Breast epithelium (tissue), 4 donors: ENCODE measurements around the gene CAMK2D. TPM values are rescaled to one million over a fixed set of nuclear protein-coding genes. Genes with fewer than 3 reads are reported as not detected.

Source experiments
- DNase-seq, 2 donors: peaks; one replicate each; pipeline ENCODE4 v3.0.0-alpha.2; 2019; ENCODE audit warnings: low spot score in 2 of 2
- H3K27ac ChIP-seq, 2 donors: fragments of 200-600 bp; sonication (generic) in 1 of 2; one replicate each; pipeline ENCODE4 v1.5.1; 2016 to 2019; ENCODE audit warnings: mild to moderate bottlenecking in 1 of 2
- H3K27me3 ChIP-seq, 2 donors: fragments of 200-600 bp; sonication (generic) in 1 of 2; one replicate each; pipeline versions ENCODE4 v1.5.1 to v1.6.0; 2017 to 2019; ENCODE audit warnings: control low read depth in 1 of 2, mild to moderate bottlenecking in 1 of 2
- H3K36me3 ChIP-seq: fragments of 200-600 bp; one replicate; pipeline ENCODE4 v1.5.1; 2019
- H3K4me1 ChIP-seq, 2 donors: fragments of 200-600 bp; sonication (generic); one replicate each; pipeline ENCODE4 v1.5.1; 2016 to 2019; ENCODE audit warnings: control low read depth in 1 of 2
- H3K4me3 ChIP-seq, 3 donors: fragments of 200-600 bp; sonication (generic); 1 replicate in 2 of 3; 2 replicates in 1 of 3; pipeline ENCODE4 v1.5.1; 2016 to 2019; ENCODE audit warnings: mild to moderate bottlenecking in 3 of 3, moderate library complexity in 2 of 3
- H3K9me3 ChIP-seq, 2 donors: fragments of 200-600 bp; sonication (generic) in 1 of 2; one replicate each; pipeline ENCODE4 v1.5.1; 2016 to 2019; ENCODE audit warnings: control low read depth in 1 of 2
- CTCF ChIP-seq, 3 donors: fragments of 450-650 bp; IDR thresholded peaks; one replicate each; pipeline ENCODE4 v1.5.1; 2016 to 2017; ENCODE audit warnings: antibody characterized with exemption in 3 of 3, mild to moderate bottlenecking in 3 of 3, moderate library complexity in 3 of 3
- POLR2A ChIP-seq: fragments of 450-650 bp; IDR thresholded peaks from one replicate; pipeline ENCODE4 v1.6.1; 2016; ENCODE audit warnings: antibody characterized with exemption, mild to moderate bottlenecking, moderate library complexity
- POLR2AphosphoS5 ChIP-seq, 3 donors: sonication (generic); formaldehyde crosslinking; IDR thresholded peaks; one replicate each; pipeline ENCODE4 v1.6.1; 2017; ENCODE audit warnings: antibody characterized with exemption in 3 of 3
- intact Hi-C: fragments of 100-400 bp; cut with DNase I; formaldehyde crosslinking; loops from one replicate; pipeline ENCODE4 v1.15.1; 2023; ENCODE audit warnings: low total_unique reads
- total RNA-seq, 3 donors: library from RNA; depleted of rRNA; stranded (reverse); fragments of >200 nt; gene quantifications; one replicate each; pipeline ENCODE4 v1.1.0, GENCODE V29; 2016

The CAMK2D gene
- total RNA-seq, 3 donors from 2014 or later, result 47.7 to 62.1 (median 57.7) TPM

- no peak overlapping the region for H3K27ac ChIP-seq
- no peak for DNase-seq
- TF ChIP-seq CTCF (IDR thresholded peaks at IDR 0.05) (no peak), POLR2AphosphoS5 (IDR thresholded peaks at IDR 0.05) (no peak), POLR2A (no peak)
- H3K9me3 ChIP-seq, result no peaks in the 10 kb centered on the region
- H3K4me3 ChIP-seq, result no peak overlapping the region
- intact Hi-C loops, result no loop called here
- no peaks in the 10 kb centered on the region for H3K27me3 ChIP-seq
- H3K36me3 ChIP-seq, result no peaks in the 10 kb centered on the region
- no peaks in the 10 kb centered on the region for H3K4me1 ChIP-seq
These were observed 103.8 kb downstream of the CAMK2D start for GRCh38 chr4:113657586-113658233.

- TF ChIP-seq CTCF (IDR thresholded peaks at IDR 0.05) (no peak), POLR2AphosphoS5 (IDR thresholded peaks at IDR 0.05) (no peak), POLR2A (no peak)
- Histone ChIP-seq H3K36me3 (no peaks in the 10 kb centered on the region), H3K4me1 (no peaks in the 10 kb centered on the region), H3K9me3 (no peaks in the 10 kb centered on the region), H3K27me3 (no peaks in the 10 kb centered on the region), H3K4me3 (no peak overlapping the region), H3K27ac (no peak overlapping the region)
- DNase-seq, result no peak
- intact Hi-C loops, result no loop called here
These were observed 107.7 kb downstream of the CAMK2D start for GRCh38 chr4:113653871-113654270.

- intact Hi-C loops, result no loop called here
- DNase-seq, result no peak
- TF ChIP-seq CTCF (IDR thresholded peaks at IDR 0.05), result no peak
- no peak for TF ChIP-seq POLR2AphosphoS5 (IDR thresholded peaks at IDR 0.05)
- no peak for TF ChIP-seq POLR2A
- H3K27me3 ChIP-seq, result no peaks in the 10 kb centered on the region
- H3K36me3 ChIP-seq, result no peaks in the 10 kb centered on the region
- H3K9me3 ChIP-seq, result no peaks in the 10 kb centered on the region
- H3K27ac ChIP-seq, result no peak overlapping the region
- H3K4me1 ChIP-seq, result peaks cover 0 to 4% of the 10 kb centered on the region in 2 donors
- no peak overlapping the region for H3K4me3 ChIP-seq
These were observed 115.1 kb downstream of the CAMK2D start for GRCh38 chr4:113646442-113646822.

GRCh38 chr4:113645771-113646441 is 115.6 kb downstream of the CAMK2D start:
- Histone ChIP-seq H3K27me3 (no peaks in the 10 kb centered on the region), H3K9me3 (no peaks in the 10 kb centered on the region), H3K4me3 (no peak overlapping the region), H3K4me1 (peaks cover 0 to 4% of the 10 kb centered on the region in 2 donors), H3K36me3 (no peaks in the 10 kb centered on the region), H3K27ac (no peak overlapping the region)
- DNase-seq, result no peak
- TF ChIP-seq POLR2A (no peak), POLR2AphosphoS5 (IDR thresholded peaks at IDR 0.05) (no peak), CTCF (IDR thresholded peaks at IDR 0.05) (no peak)
- intact Hi-C loops, result no loop called here

- no peak for TF ChIP-seq POLR2A
- intact Hi-C loops, result no loop called here
- Histone ChIP-seq H3K4me3 (no peak overlapping the region), H3K9me3 (no peaks in the 10 kb centered on the region), H3K36me3 (no peaks in the 10 kb centered on the region), H3K27ac (no peak overlapping the region), H3K4me1 (peaks cover 0 to 4% of the 10 kb centered on the region in 2 donors), H3K27me3 (no peaks in the 10 kb centered on the region)
- DNase-seq, result no peak
These were observed 116.2 kb downstream of the CAMK2D start for GRCh38 chr4:113645288-113645687.
